ENCODE measurements around the gene RNF38. TPM values are rescaled to one million over a fixed set of nuclear protein-coding genes. Genes with fewer than 3 reads are reported as not detected.
"Not testable (repeated sequence)": the region's sequence is repeated elsewhere in the genome, so short reads cannot be mapped to it uniquely, and the experiment has no call there.

RNF38 gene
- total RNA-seq, 1 experiment from 2014 or later = 18.1 TPM

DNA sequence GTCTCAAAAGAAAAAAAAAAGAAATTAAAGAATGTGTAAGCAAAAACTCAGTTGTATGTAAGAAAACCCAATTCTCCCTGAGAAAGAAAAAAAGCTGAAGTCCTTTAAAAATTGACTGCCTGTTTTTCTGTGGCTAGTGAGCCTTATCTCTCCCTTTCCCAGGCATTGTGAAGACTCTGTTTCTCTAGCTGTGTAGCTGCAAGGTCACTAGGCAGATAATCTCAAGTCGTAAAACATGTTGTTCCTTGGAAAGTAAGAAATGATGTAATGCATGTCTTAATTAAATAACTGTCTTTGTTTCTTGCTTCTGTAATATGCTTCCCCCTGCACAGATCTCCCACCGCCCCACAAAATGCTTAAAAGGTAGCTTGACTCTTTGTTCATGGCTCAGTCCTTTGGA is 95.7 kb downstream of the RNF38 start:
- H4K20me1 ChIP-seq (ENCODE audit: insufficient read depth); H3K9me2 ChIP-seq (ENCODE audit: insufficient read depth); DNase-seq (ENCODE audit: low read depth, low spot score); ATAC-seq; intact Hi-C loops (cut with micrococcal nuclease); H3K9ac ChIP-seq (ENCODE audit: low read length); RAD21 ChIA-PET (ENCODE audit: low non-redundant PET in 1 of 2, low total read pairs in 2 of 2, uncharacterized antibody in 2 of 2, unreplicated experiment in 2 of 2); H3K79me2 ChIP-seq (ENCODE audit: insufficient read depth, low read length); BruUV-seq (replicated peaks); CTCF ChIA-PET; POLR2A ChIA-PET; H3K4me1 ChIP-seq (ENCODE audit: control insufficient read depth in 1 of 2, insufficient read depth in 2 of 2, low read length in 2 of 2); H3K36me3 ChIP-seq (ENCODE audit: control insufficient read depth in 1 of 2, insufficient read depth in 2 of 2, low read length in 2 of 2); H3K4me3 ChIP-seq (replicated peaks in 1 of 2; ENCODE audit: low read depth in 1 of 2, low read length in 2 of 2); H3K27ac ChIP-seq (ENCODE audit: low read depth, low read length); H3K9me3 ChIP-seq (ENCODE audit: control insufficient read depth in 1 of 2, insufficient read depth in 1 of 2, low read depth in 1 of 2, low read length in 2 of 2); H2AFZ ChIP-seq (ENCODE audit: low read depth, low read length, poor library complexity, severe bottlenecking); H3K4me2 ChIP-seq (ENCODE audit: low read length); H3K27me3 ChIP-seq (ENCODE audit: insufficient read depth, low read length): not testable (repeated sequence)

DNA sequence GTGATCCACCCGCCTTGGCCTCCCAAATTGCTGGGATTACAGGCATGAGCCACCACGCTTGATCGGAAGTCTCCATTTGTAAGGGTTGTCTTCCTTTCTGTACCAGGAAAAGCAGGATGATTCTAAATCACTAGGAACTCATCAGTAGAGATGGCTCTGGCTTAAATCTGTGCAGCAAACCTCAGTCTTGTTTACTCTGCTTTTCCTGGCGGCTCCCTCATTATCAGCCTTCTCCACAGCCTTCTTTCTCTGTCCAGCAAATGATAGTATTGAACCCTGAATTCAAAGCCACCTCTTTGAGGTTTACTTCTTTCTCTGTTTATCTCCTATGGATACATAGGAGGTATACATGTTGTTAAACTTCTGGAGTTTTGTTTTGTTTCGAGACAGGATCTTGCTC is 98.8 kb downstream of the RNF38 start:
- no peak overlapping the region for H3K9ac ChIP-seq (ENCODE audit: low read length)
- no peak overlapping the region for H3K4me2 ChIP-seq (ENCODE audit: low read length)
- BruUV-seq (replicated peaks) = no TSS peak
- no peak overlapping the region for H3K27ac ChIP-seq (ENCODE audit: low read depth, low read length)
- H4K20me1 ChIP-seq (ENCODE audit: insufficient read depth) = no peaks in the 10 kb centered on the region
- H3K4me3 ChIP-seq (replicated peaks in 1 of 2; ENCODE audit: low read depth in 1 of 2, low read length in 2 of 2) = no peak overlapping the region
- H2AFZ ChIP-seq (ENCODE audit: low read depth, low read length, poor library complexity, severe bottlenecking) = no peak overlapping the region
- DNase-seq (ENCODE audit: low read depth, low spot score) = no peak
- TF ChIP-seq SIN3A (IDR thresholded peaks at IDR 0.05; ENCODE audit: low read depth) (no peak), YY1 (IDR thresholded peaks at IDR 0.05; ENCODE audit: extremely low read depth, insufficient replicate concordance, low read depth, low read length) (no peak), SRF (IDR thresholded peaks at IDR 0.05; ENCODE audit: low read depth) (no peak), EGR1 (IDR thresholded peaks at IDR 0.05; ENCODE audit: low read depth) (no peak), FOSL1 (IDR thresholded peaks at IDR 0.05; ENCODE audit: low read depth) (no peak), EZH2 (IDR thresholded peaks at IDR 0.05) (no peak), TCF7L2 (IDR thresholded peaks at IDR 0.05; ENCODE audit: borderline replicate concordance, extremely low read depth, insufficient read depth, insufficient read length) (no peak), ZFX (IDR thresholded peaks at IDR 0.05) (no peak), CBX3 (IDR thresholded peaks at IDR 0.05; ENCODE audit: low read depth) (no peak), ZNF274 (IDR thresholded peaks at IDR 0.05; ENCODE audit: low read depth, low read length) (no peak), POLR2A (IDR thresholded peaks at IDR 0.05; ENCODE audit: borderline replicate concordance, extremely low read depth, insufficient read depth, insufficient read length) (no peak), CEBPB (IDR thresholded peaks at IDR 0.05; ENCODE audit: low read depth) (no peak), EZH2phosphoT487 (IDR thresholded peaks at IDR 0.05; ENCODE audit: borderline replicate concordance) (no peak), ELF1 (IDR thresholded peaks at IDR 0.05; ENCODE audit: borderline replicate concordance, low read depth) (no peak), SP1 (IDR thresholded peaks at IDR 0.05; ENCODE audit: low read depth) (no peak), JUND (IDR thresholded peaks at IDR 0.05) (no peak)
- TF ChIP-seq, protein P1, sequence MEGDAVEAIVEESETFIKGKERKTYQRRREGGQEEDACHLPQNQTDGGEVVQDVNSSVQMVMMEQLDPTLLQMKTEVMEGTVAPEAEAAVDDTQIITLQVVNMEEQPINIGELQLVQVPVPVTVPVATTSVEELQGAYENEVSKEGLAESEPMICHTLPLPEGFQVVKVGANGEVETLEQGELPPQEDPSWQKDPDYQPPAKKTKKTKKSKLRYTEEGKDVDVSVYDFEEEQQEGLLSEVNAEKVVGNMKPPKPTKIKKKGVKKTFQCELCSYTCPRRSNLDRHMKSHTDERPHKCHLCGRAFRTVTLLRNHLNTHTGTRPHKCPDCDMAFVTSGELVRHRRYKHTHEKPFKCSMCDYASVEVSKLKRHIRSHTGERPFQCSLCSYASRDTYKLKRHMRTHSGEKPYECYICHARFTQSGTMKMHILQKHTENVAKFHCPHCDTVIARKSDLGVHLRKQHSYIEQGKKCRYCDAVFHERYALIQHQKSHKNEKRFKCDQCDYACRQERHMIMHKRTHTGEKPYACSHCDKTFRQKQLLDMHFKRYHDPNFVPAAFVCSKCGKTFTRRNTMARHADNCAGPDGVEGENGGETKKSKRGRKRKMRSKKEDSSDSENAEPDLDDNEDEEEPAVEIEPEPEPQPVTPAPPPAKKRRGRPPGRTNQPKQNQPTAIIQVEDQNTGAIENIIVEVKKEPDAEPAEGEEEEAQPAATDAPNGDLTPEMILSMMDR (IDR thresholded peaks at IDR 0.05 in 2 of 3, conservative IDR thresholded peaks at IDR 0.05 in 1 of 3; ENCODE audit: borderline replicate concordance in 1 of 3, insufficient read depth in 1 of 3, low read depth in 2 of 3, low read length in 2 of 3) = no peak
- TF ChIP-seq, protein P2, sequence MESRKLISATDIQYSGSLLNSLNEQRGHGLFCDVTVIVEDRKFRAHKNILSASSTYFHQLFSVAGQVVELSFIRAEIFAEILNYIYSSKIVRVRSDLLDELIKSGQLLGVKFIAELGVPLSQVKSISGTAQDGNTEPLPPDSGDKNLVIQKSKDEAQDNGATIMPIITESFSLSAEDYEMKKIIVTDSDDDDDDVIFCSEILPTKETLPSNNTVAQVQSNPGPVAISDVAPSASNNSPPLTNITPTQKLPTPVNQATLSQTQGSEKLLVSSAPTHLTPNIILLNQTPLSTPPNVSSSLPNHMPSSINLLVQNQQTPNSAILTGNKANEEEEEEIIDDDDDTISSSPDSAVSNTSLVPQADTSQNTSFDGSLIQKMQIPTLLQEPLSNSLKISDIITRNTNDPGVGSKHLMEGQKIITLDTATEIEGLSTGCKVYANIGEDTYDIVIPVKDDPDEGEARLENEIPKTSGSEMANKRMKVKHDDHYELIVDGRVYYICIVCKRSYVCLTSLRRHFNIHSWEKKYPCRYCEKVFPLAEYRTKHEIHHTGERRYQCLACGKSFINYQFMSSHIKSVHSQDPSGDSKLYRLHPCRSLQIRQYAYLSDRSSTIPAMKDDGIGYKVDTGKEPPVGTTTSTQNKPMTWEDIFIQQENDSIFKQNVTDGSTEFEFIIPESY (IDR thresholded peaks at IDR 0.05; ENCODE audit: extremely low read depth, insufficient replicate concordance, low read length) = no peak
- TF ChIP-seq, protein P3, sequence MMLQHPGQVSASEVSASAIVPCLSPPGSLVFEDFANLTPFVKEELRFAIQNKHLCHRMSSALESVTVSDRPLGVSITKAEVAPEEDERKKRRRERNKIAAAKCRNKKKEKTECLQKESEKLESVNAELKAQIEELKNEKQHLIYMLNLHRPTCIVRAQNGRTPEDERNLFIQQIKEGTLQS (IDR thresholded peaks at IDR 0.05) = no peak
- RAD21 ChIA-PET (ENCODE audit: low non-redundant PET in 1 of 2, low total read pairs in 2 of 2, uncharacterized antibody in 2 of 2, unreplicated experiment in 2 of 2) = no interaction called here
- no peaks in the 10 kb centered on the region for H3K9me2 ChIP-seq (ENCODE audit: insufficient read depth)
- POLR2A ChIA-PET = interaction anchor here (0.7 kb wide), 1 partner anchor 11 kb away, joined by 3 read pairs; no protein-coding TSS in a partner anchor
- no peaks in the 10 kb centered on the region for H3K36me3 ChIP-seq (ENCODE audit: control insufficient read depth in 1 of 2, insufficient read depth in 2 of 2, low read length in 2 of 2)
- ATAC-seq = no peak
- no peaks in the 10 kb centered on the region for H3K9me3 ChIP-seq (ENCODE audit: control insufficient read depth in 1 of 2, insufficient read depth in 1 of 2, low read depth in 1 of 2, low read length in 2 of 2)
- intact Hi-C loops (cut with micrococcal nuclease) = no loop called here
- H3K4me1 ChIP-seq (ENCODE audit: control insufficient read depth in 1 of 2, insufficient read depth in 2 of 2, low read length in 2 of 2) = peaks cover 9 to 20% of the 10 kb centered on the region in 2 experiments
- CTCF ChIA-PET = no interaction called here
- no peaks in the 10 kb centered on the region for H3K27me3 ChIP-seq (ENCODE audit: insufficient read depth, low read length)
- no peaks in the 10 kb centered on the region for H3K79me2 ChIP-seq (ENCODE audit: insufficient read depth, low read length)
